IMR-90 (cell line): ENCODE measurements around the gene DHX40.

ENCODE experiments used
- CEBPB ChIP-seq: IDR thresholded peaks from 2 replicates; pipeline ENCODE4 v1.6.1; 2012; ENCODE audit warnings: low read depth, low read length, improper control_type of control experiment
- MAZ ChIP-seq: IDR thresholded peaks from 2 replicates; pipeline ENCODE4 v1.6.1; 2012; ENCODE audit warnings: low read depth, mild to moderate bottlenecking, low read length, improper control_type of control experiment, moderate library complexity, borderline replicate concordance
- MXI1 ChIP-seq: IDR thresholded peaks from 2 replicates; pipeline ENCODE4 v1.6.1; 2012; ENCODE audit warnings: low read depth, mild to moderate bottlenecking, low read length, moderate library complexity, borderline replicate concordance
- POLR2A ChIP-seq: IDR thresholded peaks from 2 replicates; pipeline ENCODE4 v1.6.1; 2012; ENCODE audit warnings: mild to moderate bottlenecking, low read depth, low read length
- TF ChIP-seq, protein P1 (sequence below): conservative IDR thresholded peaks from 2 replicates; pipeline ENCODE4 v1.5.1; 2012; ENCODE audit warnings: mild to moderate bottlenecking, low read depth, low read length, improper control_type of control experiment

DNA sequence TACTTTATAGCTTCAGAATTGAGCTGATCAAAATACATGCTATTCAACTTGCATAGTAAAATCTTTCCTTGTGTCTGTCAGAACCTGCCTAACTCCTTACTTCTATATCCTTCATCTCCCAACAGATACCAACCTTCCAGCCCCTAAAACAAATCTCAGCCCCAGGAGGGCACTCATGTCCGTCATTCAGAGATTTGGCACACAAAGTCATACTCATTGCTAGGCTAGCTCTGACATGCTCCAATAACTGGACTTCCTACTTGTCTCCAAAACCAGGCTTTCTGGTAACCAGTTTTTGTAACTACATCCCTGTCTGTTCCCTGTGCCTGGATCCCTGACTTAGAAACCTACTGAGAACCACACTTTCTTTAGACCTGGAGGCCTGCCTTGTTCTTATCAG is 37.5 kb upstream of the DHX40 start:
- TF ChIP-seq, protein P1, sequence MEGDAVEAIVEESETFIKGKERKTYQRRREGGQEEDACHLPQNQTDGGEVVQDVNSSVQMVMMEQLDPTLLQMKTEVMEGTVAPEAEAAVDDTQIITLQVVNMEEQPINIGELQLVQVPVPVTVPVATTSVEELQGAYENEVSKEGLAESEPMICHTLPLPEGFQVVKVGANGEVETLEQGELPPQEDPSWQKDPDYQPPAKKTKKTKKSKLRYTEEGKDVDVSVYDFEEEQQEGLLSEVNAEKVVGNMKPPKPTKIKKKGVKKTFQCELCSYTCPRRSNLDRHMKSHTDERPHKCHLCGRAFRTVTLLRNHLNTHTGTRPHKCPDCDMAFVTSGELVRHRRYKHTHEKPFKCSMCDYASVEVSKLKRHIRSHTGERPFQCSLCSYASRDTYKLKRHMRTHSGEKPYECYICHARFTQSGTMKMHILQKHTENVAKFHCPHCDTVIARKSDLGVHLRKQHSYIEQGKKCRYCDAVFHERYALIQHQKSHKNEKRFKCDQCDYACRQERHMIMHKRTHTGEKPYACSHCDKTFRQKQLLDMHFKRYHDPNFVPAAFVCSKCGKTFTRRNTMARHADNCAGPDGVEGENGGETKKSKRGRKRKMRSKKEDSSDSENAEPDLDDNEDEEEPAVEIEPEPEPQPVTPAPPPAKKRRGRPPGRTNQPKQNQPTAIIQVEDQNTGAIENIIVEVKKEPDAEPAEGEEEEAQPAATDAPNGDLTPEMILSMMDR, result no peak
- TF ChIP-seq CEBPB (no peak), MXI1 (no peak), MAZ (no peak), POLR2A (no peak)
